H1 (cell line): ENCODE measurements around the gene STK39. TPM values are rescaled to one million over a fixed set of nuclear protein-coding genes. Genes with fewer than 3 reads are reported as not detected.

Experiments
- CTCF ChIA-PET: fragments of 300-600 bp; sonication (Branson Sonifier 250); formaldehyde crosslinking; loops from one replicate; lab custom pipeline; 2021; ENCODE audit not compliant: partially characterized antibody; lab: Charles Lee
- POLR2A ChIA-PET: fragments of 300-600 bp; sonication (Branson Sonifier 250); formaldehyde crosslinking; loops from one replicate; lab custom pipeline; 2021; ENCODE audit warnings: inconsistent platforms; ENCODE audit not compliant: partially characterized antibody; lab: Charles Lee
- DNase-seq, 2 experiments: peaks; one replicate each; pipeline versions ENCODE4 v3.0.0 to v3.0.0-alpha.2; 2010 to 2022; ENCODE audit warnings: low spot score in 2 of 2, low read depth in 1 of 2, mixed read lengths in 1 of 2
- FAIRE-seq: peaks from 2 replicates; lab custom pipeline; 2011; peaks lifted over from hg19 to GRCh38; lab: Jason Lieb, UNC
- H2AFZ ChIP-seq: 2 replicates; pipeline ENCODE4 v1.8.1; 2012; ENCODE audit warnings: low read length, inconsistent platforms
- H2AK5ac ChIP-seq: 2 replicates; pipeline ENCODE4 v1.6.1; 2013; ENCODE audit warnings: low read depth, low read length
- H2BK120ac ChIP-seq: replicated peaks from 2 replicates; pipeline ENCODE3; 2013; ENCODE audit warnings: low read depth, low read length, inconsistent platforms
- H2BK12ac ChIP-seq: 2 replicates; pipeline ENCODE4 v1.6.1; 2013; ENCODE audit warnings: low read depth, low read length
- H2BK15ac ChIP-seq: 2 replicates; pipeline ENCODE4 v1.6.1; 2013; ENCODE audit warnings: low read length
- H2BK20ac ChIP-seq: 2 replicates; pipeline ENCODE4 v1.6.1; 2013; ENCODE audit warnings: low read length
- H2BK5ac ChIP-seq: 2 replicates; pipeline ENCODE4 v1.6.1; 2013; ENCODE audit warnings: low read depth, low read length
- H3K14ac ChIP-seq: 2 replicates; pipeline ENCODE4 v1.6.1; 2013; ENCODE audit warnings: inconsistent platforms; ENCODE audit not compliant: insufficient read length
- H3K18ac ChIP-seq: 2 replicates; pipeline ENCODE4 v1.6.1; 2013; ENCODE audit warnings: low read length; ENCODE audit errors: extremely low read depth
- H3K23ac ChIP-seq: 2 replicates; pipeline ENCODE4 v1.6.1; 2013; ENCODE audit warnings: inconsistent platforms; ENCODE audit not compliant: insufficient read length
- H3K23me2 ChIP-seq: 2 replicates; pipeline ENCODE4 v1.6.1; 2013; ENCODE audit warnings: low read depth, low read length
- H3K27ac ChIP-seq: 2 replicates; pipeline ENCODE4 v1.6.1; 2011; ENCODE audit warnings: low read depth, low read length, inconsistent platforms
- H3K27me3 ChIP-seq, 4 experiments: replicated peaks in 1 of 4; 1 replicate in 1 of 4; 2 replicates in 3 of 4; pipeline versions ENCODE4 v1.6.1 to v1.8.1; 2011 to 2013; ENCODE audit warnings: low read length in 3 of 4, mild to moderate bottlenecking in 3 of 4, inconsistent platforms in 2 of 4, mixed read lengths in 2 of 4, moderate library complexity in 1 of 4; ENCODE audit not compliant: control insufficient read depth in 3 of 4, insufficient read depth in 3 of 4; ENCODE audit errors: extremely low read depth in 1 of 4
- H3K36me3 ChIP-seq, 4 experiments: 2 replicates each; pipeline versions ENCODE4 v1.6.1 to v1.8.1; 2011 to 2013; ENCODE audit warnings: mild to moderate bottlenecking in 4 of 4, low read length in 3 of 4, moderate library complexity in 2 of 4, control low read depth in 1 of 4, inconsistent platforms in 1 of 4; ENCODE audit not compliant: insufficient read depth in 4 of 4, control insufficient read depth in 2 of 4
- H3K4ac ChIP-seq: replicated peaks from 2 replicates; pipeline ENCODE3; 2013; ENCODE audit warnings: low read length, low read depth, mixed read lengths, inconsistent platforms; ENCODE audit not compliant: insufficient read length
- H3K4me1 ChIP-seq, 4 experiments: replicated peaks in 1 of 4; 1 replicate in 1 of 4; 2 replicates in 3 of 4; pipeline versions ENCODE4 v1.6.1 to v1.8.1; 2011 to 2013; ENCODE audit warnings: low read length in 3 of 4, inconsistent platforms in 2 of 4, mixed read lengths in 1 of 4; ENCODE audit not compliant: insufficient read depth in 4 of 4, control insufficient read depth in 3 of 4
- H3K4me2 ChIP-seq, 2 experiments: 2 replicates each; pipeline versions ENCODE4 v1.6.1 to v1.8.1; 2011 to 2013; ENCODE audit warnings: low read depth in 2 of 2, low read length in 2 of 2, control low read depth in 1 of 2, inconsistent platforms in 1 of 2, mild to moderate bottlenecking in 1 of 2; ENCODE audit not compliant: insufficient read depth in 1 of 2
- H3K4me3 ChIP-seq, 4 experiments: fragments of 200-600, 300-600 bp in 1 of 4; sonication (generic), shearing (Covaris generic), sonication (Bioruptor Twin) in 1 of 4; 2 replicates each; pipeline versions ENCODE4 v1.5.1 to v1.8.1; 2011 to 2016; ENCODE audit warnings: low read length in 4 of 4, low read depth in 3 of 4, control low read depth in 2 of 4, inconsistent platforms in 2 of 4, mild to moderate bottlenecking in 2 of 4, mixed read lengths in 1 of 4, moderate library complexity in 1 of 4; ENCODE audit not compliant: insufficient read depth in 2 of 4; ENCODE audit errors: extremely low read depth in 1 of 4
- H3K56ac ChIP-seq: replicated peaks from 2 replicates; pipeline ENCODE3; 2013; ENCODE audit warnings: low read depth, mild to moderate bottlenecking, mixed read lengths, low read length, inconsistent platforms; ENCODE audit not compliant: insufficient read length
- H3K79me1 ChIP-seq: 2 replicates; pipeline ENCODE4 v1.6.1; 2013; ENCODE audit warnings: low read depth, low read length, control low read depth
- H3K79me2 ChIP-seq, 2 experiments: 2 replicates each; pipeline versions ENCODE4 v1.6.1 to v1.8.1; 2012 to 2013; ENCODE audit warnings: low read length in 2 of 2, mild to moderate bottlenecking in 2 of 2, inconsistent platforms in 1 of 2; ENCODE audit not compliant: insufficient read depth in 2 of 2, control insufficient read depth in 1 of 2
- H3K9ac ChIP-seq, 4 experiments: replicated peaks in 1 of 4; 1 replicate in 1 of 4; 2 replicates in 3 of 4; pipeline versions ENCODE4 v1.6.1 to v1.8.1; 2011 to 2013; ENCODE audit warnings: low read depth in 3 of 4, low read length in 3 of 4, control low read depth in 2 of 4, mild to moderate bottlenecking in 2 of 4, moderate library complexity in 2 of 4, inconsistent platforms in 1 of 4; ENCODE audit errors: extremely low read depth in 1 of 4
- H3K9me3 ChIP-seq, 2 experiments: 2 replicates each; pipeline versions ENCODE4 v1.6.1 to v1.8.1; 2012 to 2013; ENCODE audit warnings: mild to moderate bottlenecking in 2 of 2, moderate library complexity in 2 of 2, control low read depth in 1 of 2, inconsistent platforms in 1 of 2, low read depth in 1 of 2, low read length in 1 of 2, mixed read lengths in 1 of 2; ENCODE audit not compliant: insufficient read depth in 2 of 2
- H4K20me1 ChIP-seq, 2 experiments: replicated peaks in 1 of 2; 2 replicates each; pipeline versions ENCODE3 to v1.8.1; 2011 to 2013; ENCODE audit warnings: inconsistent platforms in 2 of 2, low read length in 2 of 2, mild to moderate bottlenecking in 1 of 2; ENCODE audit not compliant: insufficient read depth in 2 of 2, control insufficient read depth in 1 of 2
- H4K5ac ChIP-seq: 2 replicates; pipeline ENCODE4 v1.6.1; 2013; ENCODE audit warnings: low read length, low read depth, mixed read lengths, inconsistent platforms; ENCODE audit not compliant: insufficient read length
- H4K8ac ChIP-seq: 2 replicates; pipeline ENCODE4 v1.8.0; 2013; ENCODE audit warnings: mild to moderate bottlenecking, moderate library complexity, low read length, inconsistent platforms; ENCODE audit not compliant: insufficient read depth; ENCODE audit errors: extremely low read depth
- H4K91ac ChIP-seq: replicated peaks from 2 replicates; pipeline ENCODE3; 2013; ENCODE audit warnings: low read length, mixed read lengths, inconsistent platforms; ENCODE audit not compliant: insufficient read length
- ASH2L ChIP-seq: fragments of 200-600, 300-600 bp; sonication (generic); IDR thresholded peaks from one replicate; pipeline ENCODE4 v1.7.1; 2017; ENCODE audit warnings: low read length
- BRCA1 ChIP-seq: IDR thresholded peaks from 2 replicates; pipeline ENCODE4 v1.6.1; 2012; ENCODE audit warnings: low read depth, low read length, improper control_type of control experiment
- CBX5 ChIP-seq: fragments of 300-800, 300-1000 bp; sonication (generic); IDR thresholded peaks from 2 replicates; pipeline ENCODE4 v1.7.1; 2016; ENCODE audit warnings: antibody characterized with exemption, low read length, low read depth
- CTBP2 ChIP-seq: IDR thresholded peaks from 2 replicates; pipeline ENCODE4 v1.7.0; 2011; ENCODE audit warnings: borderline replicate concordance, mild to moderate bottlenecking, moderate library complexity, mixed read lengths, low read length; ENCODE audit not compliant: insufficient read depth, insufficient read length
- EZH2 ChIP-seq: fragments of 200-600 bp; sonication (generic); IDR thresholded peaks from 2 replicates; pipeline ENCODE4 v1.7.1; 2012; ENCODE audit warnings: low read depth, mild to moderate bottlenecking, moderate library complexity, low read length, inconsistent platforms; ENCODE audit not compliant: severe bottlenecking
- GABPA ChIP-seq: IDR thresholded peaks from 2 replicates; pipeline ENCODE4 v1.6.1; 2011; ENCODE audit warnings: mild to moderate bottlenecking, low read length, moderate library complexity, borderline replicate concordance; ENCODE audit not compliant: insufficient read depth
- KDM5A ChIP-seq: fragments of 200-600 bp; IDR thresholded peaks from 2 replicates; pipeline ENCODE4 v1.7.1; 2012; ENCODE audit warnings: mild to moderate bottlenecking, low read length, inconsistent platforms, mixed read lengths
- RFX5 ChIP-seq: IDR thresholded peaks from 2 replicates; pipeline ENCODE4 v1.6.1; 2011; ENCODE audit warnings: low read depth, low read length, improper control_type of control experiment, borderline replicate concordance
- TAF1 ChIP-seq: IDR thresholded peaks from 2 replicates; pipeline ENCODE4 v1.6.1; 2011; ENCODE audit warnings: mild to moderate bottlenecking, low read depth, low read length
- WGBS, 2 experiments: shearing (Covaris generic) in 1 of 2; methylation state at CpG; one replicate each; pipeline versions ENCODE4 v1.1.6 to v1.1.7; 2013 to 2015; ENCODE audit warnings: low lambda C conversion rate in 2 of 2, mixed read lengths in 2 of 2, inconsistent platforms in 1 of 2, low coverage in 1 of 2, missing lambda C conversion rate in 1 of 2; ENCODE audit not compliant: insufficient replicate concordance in 2 of 2, insufficient coverage in 1 of 2, insufficient read length in 1 of 2; ENCODE audit errors: extremely low coverage in 1 of 2, missing lambda C conversion rate in 1 of 2; 5-methylcytosine and 5-hydroxymethylcytosine counted together
- polyA plus RNA-seq, 7 experiments: library from polyadenylated mRNA; depleted of rRNA in 3 of 7; stranded (reverse) in 5 of 7; unstranded in 2 of 7; fragments of >200 nt in 5 of 7; fragments of 200-250 nt in 2 of 7; gene quantifications; 1 replicate in 5 of 7; 2 replicates in 1 of 7; 4 replicates in 1 of 7; pipeline versions ENCODE4 v1.2.1 to v1.2.3, GENCODE V29; 2011 to 2013; ENCODE audit warnings: missing spikeins in 2 of 7, mixed read lengths in 2 of 7
- total RNA-seq: library from RNA; stranded (reverse); fragmentation: NEBNext Ultra II Directional; extraction: Animal tissue kit (Norgen Biotek cat#: 25700); gene quantifications from 2 replicates; pipeline ENCODE4 v1.2.1, GENCODE V29; 2021

STK39 gene
- total and polyA plus RNA-seq, 2 of the 8 experiments (the other 6 are each of a cell fraction or from before 2014, with no cell fraction given) = 13.7 to 23.8 TPM

DNA sequence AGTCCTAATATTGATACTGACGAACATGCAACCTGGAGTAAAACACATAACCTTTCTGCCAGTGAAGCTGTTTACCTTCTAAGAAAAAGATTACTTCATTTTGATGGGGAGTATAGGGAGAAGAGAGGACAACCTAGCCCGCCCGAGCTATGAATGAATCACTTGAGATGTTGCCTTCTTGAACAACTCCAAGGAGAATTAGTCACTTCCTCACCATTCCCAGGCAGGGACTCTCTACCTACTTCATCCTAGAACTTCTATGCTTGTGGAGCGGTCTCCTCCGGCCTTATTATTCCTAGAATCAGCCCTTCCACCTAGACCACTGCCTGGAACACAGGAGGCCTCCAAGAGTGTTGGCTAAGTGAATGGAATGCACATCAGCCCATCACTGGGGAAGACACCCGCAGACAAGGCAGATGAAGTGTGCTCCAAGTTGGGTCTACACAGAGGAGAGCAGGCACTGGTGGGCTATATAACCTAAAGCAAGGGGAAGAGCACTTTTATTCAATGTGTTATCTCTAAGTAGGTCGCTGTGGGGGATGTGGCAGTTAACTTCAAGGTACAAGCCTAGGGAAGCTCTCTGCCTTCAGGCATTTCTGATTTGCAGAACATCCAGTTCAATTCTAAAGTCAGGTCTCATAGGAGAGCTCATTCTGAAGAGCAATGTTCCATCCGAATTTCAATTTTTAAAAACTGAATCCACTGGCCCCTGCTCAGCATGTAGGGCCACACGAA, 57.4 kb downstream of the STK39 start:
- Histone ChIP-seq H3K27me3 (no peaks in the 10 kb centered on the region), H2BK5ac (no peak overlapping the region), H3K36me3 (no peaks in the 10 kb centered on the region), H2BK12ac (0 out of 2 replicates have a peak overlapping the region, but pooled peaks have one; percentile 29), H3K23ac (no peak overlapping the region), H3K4me2 (no peak overlapping the region; a peak in 1 of 4 replicates), H3K56ac (no peak overlapping the region), H3K4me3 (no peak overlapping the region), H4K5ac (no peak overlapping the region), H3K14ac (no peak overlapping the region), H4K91ac (no peak overlapping the region), H3K79me1 (peaks cover 2% of the 10 kb centered on the region), H3K27ac (no peak overlapping the region), H2BK20ac (no peak overlapping the region), H3K9me3 (no peaks in the 10 kb centered on the region), H4K8ac (no peak overlapping the region), H3K23me2 (no peaks in the 10 kb centered on the region), H3K18ac (no peak overlapping the region), H2BK120ac (no peak overlapping the region), H2BK15ac (no peak overlapping the region), H3K4me1 (peaks cover 0 to 10% (median 3%) of the 10 kb centered on the region in 4 experiments; a peak in 3 of 7 replicates), H3K4ac (no peak overlapping the region), H3K9ac (no peak overlapping the region), H2AK5ac (no peak overlapping the region), H4K20me1 (peaks cover 0 to 2% of the 10 kb centered on the region in 2 experiments), H3K79me2 (no peaks in the 10 kb centered on the region), H2AFZ (no peak overlapping the region)
- no peak for FAIRE-seq
- ChIA-PET POLR2A (interaction anchor here (0.6 kb wide), 1 partner anchor 95 kb away, joined by 3 read pairs; no protein-coding TSS in a partner anchor), CTCF (interaction anchor here (1.0 to 1.1 kb wide), 2 partner anchors 14 to 304 kb away, joined by 3 read pairs; no protein-coding TSS in a partner anchor)
- WGBS, 2 experiments = 82% methylated on average over 9 of the region's 9 CpGs; no CpG with 5 or more reads in 1 of the 2 experiments
- no peak for TF ChIP-seq KDM5A
- no peak for TF ChIP-seq CTBP2
- TF ChIP-seq BRCA1 = no peak
- TF ChIP-seq GABPA = no peak
- no peak for TF ChIP-seq EZH2
- no peak for TF ChIP-seq CBX5
- TF ChIP-seq TAF1 = no peak
- TF ChIP-seq RFX5 = no peak
- TF ChIP-seq ASH2L = no peak
- DNase-seq = no peak
